Activated T-helper 1 cell treated with anti-CD3 and anti-CD28 coated beads, Interleukin-12 subunit alpha, Interleukin-12 subunit beta, Interleukin-2, Interleukin-4 antibody, amounts not matched to agents 30 ng/mL and 10 ng/mL and 1 ng/mL, durations not matched to agents 14 hours and 24 hours and 36 hours (primary cell): Measurements from ENCODE around the gene KLK8. TPM values are rescaled to one million over a fixed set of nuclear protein-coding genes. Genes with fewer than 3 reads are reported as not detected.

ENCODE experiments used
- total RNA-seq: library from RNA; stranded (reverse); gene quantifications from 2 replicates; pipeline ENCODE4 v1.2.3, GENCODE V29; 2022

The KLK8 gene
- total RNA-seq, 1 donor from 2014 or later, result not detected

Other genes starting within 250 kb of the KLK8 start
- gene GPR32, start 231.1 kb downstream of the KLK8 start, total RNA-seq, result not detected in 2 replicates
- not detected in 2 replicates for gene ACP4, start 211.2 kb downstream of the KLK8 start, total RNA-seq
- 2.5 and 3.4 TPM in 2 replicates for gene KLK1, start 177.8 kb downstream of the KLK8 start, total RNA-seq
- gene KLK15, start 168.0 kb downstream of the KLK8 start, total RNA-seq, result not detected in 2 replicates
- gene KLK3, start 146.7 kb downstream of the KLK8 start, total RNA-seq, result not detected in 2 replicates
- gene KLK2, start 128.2 kb downstream of the KLK8 start, total RNA-seq, result not detected in 2 replicates
- not detected in 2 replicates for gene KLK4, start 90.2 kb downstream of the KLK8 start, total RNA-seq
- gene KLK5, start 48.6 kb downstream of the KLK8 start, total RNA-seq, result not detected in 2 replicates
- not detected in 2 replicates for gene KLK6, start 32.0 kb downstream of the KLK8 start, total RNA-seq
- not detected in 2 replicates for gene KLK7, start 17.7 kb downstream of the KLK8 start, total RNA-seq
- gene KLK10, start 18.1 kb upstream of the KLK8 start, total RNA-seq, result not detected in 2 replicates
- gene KLK11, start 25.0 kb upstream of the KLK8 start, total RNA-seq, result not detected in 2 replicates
- not detected in 2 replicates for gene KLK12, start 33.4 kb upstream of the KLK8 start, total RNA-seq
- not detected in 2 replicates for gene KLK13, start 63.5 kb upstream of the KLK8 start, total RNA-seq
- gene KLK14, start 81.3 kb upstream of the KLK8 start, total RNA-seq, result 0.64 and 1.2 TPM in 2 replicates
- 12.5 and 14.0 TPM in 2 replicates for gene CTU1, start 106.8 kb upstream of the KLK8 start, total RNA-seq
- 0.29 and 0.42 TPM in 2 replicates for gene SIGLEC9, start 123.3 kb upstream of the KLK8 start, total RNA-seq
- gene SIGLEC7, start 140.7 kb upstream of the KLK8 start, total RNA-seq, result not detected in 2 replicates
- 6.3 and 6.8 TPM in 2 replicates for gene CD33, start 223.5 kb upstream of the KLK8 start, total RNA-seq
- gene SIGLECL1, start 249.5 kb upstream of the KLK8 start, total RNA-seq, result not detected in 2 replicates